A673 (cell line): ENCODE measurements around the gene KRTAP5-6. TPM values are rescaled to one million over a fixed set of nuclear protein-coding genes. Genes with fewer than 3 reads are reported as not detected.

Source experiments
- BruUV-seq: library from RNA; stranded (reverse); fragments of 400-500 nt; replicated peaks from 2 replicates; lab custom pipeline; 2021; lab: Mats Ljungman, UMichigan
- CTCF ChIA-PET: fragments of 300-600 bp; sonication (Branson Sonifier 250); formaldehyde crosslinking; loops from one replicate; lab custom pipeline; 2022; ENCODE audit warnings: antibody characterized with exemption; lab: Charles Lee
- POLR2A ChIA-PET: fragments of 300-600 bp; sonication (Branson Sonifier 250); formaldehyde crosslinking; loops from one replicate; lab custom pipeline; 2022; ENCODE audit warnings: antibody characterized with exemption; ENCODE audit not compliant: low non-redundant PET; lab: Charles Lee
- DNase-seq: peaks from one replicate; pipeline ENCODE4 v3.0.0-alpha.2; 2015; ENCODE audit warnings: low spot score
- H3K27ac ChIP-seq: fragments of 200-600 bp; sonication (generic); 2 replicates; pipeline ENCODE4 v1.5.1; 2016; ENCODE audit warnings: mixed run types, low read depth, mild to moderate bottlenecking, mixed read lengths, antibody characterized with exemption, low read length; ENCODE audit not compliant: poor library complexity, severe bottlenecking
- H3K27me3 ChIP-seq: fragments of 200-600 bp; sonication (generic); replicated peaks from 2 replicates; pipeline ENCODE4 v1.6.1; 2017; ENCODE audit warnings: mixed run types, low read depth, mild to moderate bottlenecking, mixed read lengths, antibody characterized with exemption, low read length; ENCODE audit not compliant: insufficient read depth, poor library complexity
- H3K36me3 ChIP-seq: fragments of 200-600 bp; sonication (generic); 2 replicates; pipeline ENCODE4 v1.6.1; 2016; ENCODE audit warnings: mixed run types, mild to moderate bottlenecking, mixed read lengths, antibody characterized with exemption, low read length; ENCODE audit not compliant: insufficient read depth, poor library complexity, severe bottlenecking
- H3K4me1 ChIP-seq: fragments of 200-600 bp; sonication (generic); 2 replicates; pipeline ENCODE4 v1.6.1; 2017; ENCODE audit warnings: mixed run types, mild to moderate bottlenecking, mixed read lengths, antibody characterized with exemption, low read length; ENCODE audit not compliant: insufficient read depth, poor library complexity, severe bottlenecking
- H3K4me3 ChIP-seq: fragments of 200-600 bp; sonication (generic); 2 replicates; pipeline ENCODE4 v1.5.1; 2016; ENCODE audit warnings: low read depth, mixed run types, mild to moderate bottlenecking, mixed read lengths, low read length; ENCODE audit not compliant: poor library complexity, severe bottlenecking
- H3K9me3 ChIP-seq: fragments of 200-600 bp; sonication (generic); 2 replicates; pipeline ENCODE4 v1.6.1; 2016; ENCODE audit warnings: mixed run types, low read depth, mild to moderate bottlenecking, mixed read lengths, antibody characterized with exemption, low read length; ENCODE audit not compliant: poor library complexity, severe bottlenecking
- CTCF ChIP-seq: fragments of 300-800, 200-600 bp; sonication (generic); conservative IDR thresholded peaks from 2 replicates; pipeline ENCODE4 v1.5.1; 2017; ENCODE audit warnings: low read depth, mild to moderate bottlenecking, antibody characterized with exemption, low read length, moderate library complexity, mixed read lengths
- EZH2 ChIP-seq: fragments of 200-600 bp; sonication (generic); IDR thresholded peaks from 2 replicates; pipeline ENCODE4 v1.6.1; 2017; ENCODE audit warnings: borderline replicate concordance, low read depth, mild to moderate bottlenecking, mixed read lengths, antibody characterized with exemption, low read length; ENCODE audit not compliant: poor library complexity, severe bottlenecking
- intact Hi-C: fragments of 100-400 bp; cut with micrococcal nuclease; formaldehyde crosslinking; loops from one replicate; pipeline ENCODE4 v1.10.0; 2022; ENCODE audit not compliant: unreplicated experiment
- total RNA-seq: library from RNA; stranded (reverse); gene quantifications from 2 replicates; pipeline ENCODE4 v1.2.3, GENCODE V29; 2021

Gene KRTAP5-6
- total RNA-seq, 1 experiment from 2014 or later: not detected

GRCh38 chr11:1674173-1675131 lies 22.5 kb upstream of the KRTAP5-6 start:
- H3K9me3 ChIP-seq: no peaks in the 10 kb centered on the region
- ChIA-PET POLR2A (no interaction called here), CTCF (no interaction called here)
- H3K27ac ChIP-seq: no peak overlapping the region
- peaks cover 65% of the 10 kb centered on the region for H3K27me3 ChIP-seq
- BruUV-seq: no TSS peak
- no peaks in the 10 kb centered on the region for H3K4me1 ChIP-seq
- H3K4me3 ChIP-seq: no peak overlapping the region
- TF ChIP-seq CTCF (no peak), EZH2 (no peak)
- no peaks in the 10 kb centered on the region for H3K36me3 ChIP-seq
- intact Hi-C loops: no loop called here
- no peak for DNase-seq

DNA sequence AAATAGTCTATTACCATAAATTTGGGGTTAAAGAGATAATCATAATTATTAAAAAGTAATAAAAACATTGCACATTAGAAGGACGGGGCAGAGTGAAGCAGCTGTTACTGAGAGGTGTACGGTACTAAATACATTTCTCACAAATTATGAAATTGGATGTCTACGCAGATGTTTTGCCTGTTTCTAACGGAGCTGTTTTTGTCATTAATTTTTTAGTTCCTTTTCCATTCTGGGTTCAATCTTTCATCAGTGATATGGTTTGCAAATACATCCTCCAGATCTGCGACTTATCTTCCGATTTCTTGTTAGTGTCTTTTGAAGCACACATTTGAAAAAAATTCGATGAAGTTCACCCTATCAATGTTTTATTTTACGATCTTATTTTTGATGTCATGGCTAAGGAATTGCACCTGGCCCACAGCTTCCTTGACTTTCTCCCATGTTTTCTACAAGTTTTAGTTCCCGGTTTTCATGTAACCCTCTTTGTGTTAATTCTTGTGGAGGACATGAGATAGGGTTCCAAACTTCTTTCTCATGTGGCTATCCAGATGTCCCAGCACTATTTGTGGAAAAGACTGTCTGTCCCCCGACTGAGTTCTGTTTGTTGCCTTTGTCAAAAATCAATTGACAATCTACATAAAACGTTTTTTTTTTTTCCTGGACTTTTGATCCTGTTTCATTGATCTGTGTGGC lies 21.3 kb upstream of the KRTAP5-6 start:
- TF ChIP-seq EZH2: no peak
- TF ChIP-seq CTCF: no peak
- intact Hi-C loops: no loop called here
- DNase-seq: no peak
- no TSS peak for BruUV-seq
- Histone ChIP-seq H3K27ac (no peak overlapping the region), H3K36me3 (no peaks in the 10 kb centered on the region), H3K4me1 (no peaks in the 10 kb centered on the region), H3K27me3 (peaks cover 56% of the 10 kb centered on the region), H3K9me3 (no peaks in the 10 kb centered on the region), H3K4me3 (no peak overlapping the region)
- ChIA-PET POLR2A (no interaction called here), CTCF (no interaction called here)

DNA sequence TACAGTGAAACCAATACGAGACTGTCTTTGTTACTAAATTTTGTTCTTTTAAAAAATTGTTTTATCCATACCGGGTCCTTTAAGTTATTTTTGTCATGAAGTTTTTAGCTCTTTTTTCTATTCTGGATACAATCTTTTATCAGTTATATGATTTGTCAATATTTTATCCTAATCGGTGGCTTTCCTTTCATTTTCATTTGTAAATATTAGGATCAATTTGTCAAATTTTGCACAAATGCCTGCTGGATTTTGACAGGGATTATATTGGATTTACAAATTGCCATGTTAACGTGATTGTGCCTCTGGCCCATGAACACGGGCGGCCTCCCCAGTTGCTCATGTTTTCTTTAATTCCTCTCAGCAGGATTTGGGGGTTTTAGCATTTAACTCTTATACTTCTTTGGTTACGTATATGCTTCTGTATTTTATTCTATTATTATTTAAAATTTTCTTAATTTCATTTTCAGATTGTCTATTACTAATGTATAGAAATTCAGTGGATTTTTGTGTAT lies 20.7 kb upstream of the KRTAP5-6 start:
- H3K36me3 ChIP-seq: no peaks in the 10 kb centered on the region
- POLR2A ChIA-PET: no interaction called here
- no peak overlapping the region for H3K27ac ChIP-seq
- TF ChIP-seq EZH2 (no peak), CTCF (no peak)
- CTCF ChIA-PET: no interaction called here
- no peak overlapping the region for H3K4me3 ChIP-seq
- intact Hi-C loops: no loop called here
- DNase-seq: no peak
- no peaks in the 10 kb centered on the region for H3K4me1 ChIP-seq
- H3K9me3 ChIP-seq: no peaks in the 10 kb centered on the region
- H3K27me3 ChIP-seq: peaks cover 56% of the 10 kb centered on the region
- no TSS peak for BruUV-seq
